ENCODE measurements around the gene OR2AE1.
"Not testable (repeated sequence)": the region's sequence is repeated elsewhere in the genome, so short reads cannot be mapped to it uniquely, and the experiment has no call there.

Gene OR2AE1, protein sequence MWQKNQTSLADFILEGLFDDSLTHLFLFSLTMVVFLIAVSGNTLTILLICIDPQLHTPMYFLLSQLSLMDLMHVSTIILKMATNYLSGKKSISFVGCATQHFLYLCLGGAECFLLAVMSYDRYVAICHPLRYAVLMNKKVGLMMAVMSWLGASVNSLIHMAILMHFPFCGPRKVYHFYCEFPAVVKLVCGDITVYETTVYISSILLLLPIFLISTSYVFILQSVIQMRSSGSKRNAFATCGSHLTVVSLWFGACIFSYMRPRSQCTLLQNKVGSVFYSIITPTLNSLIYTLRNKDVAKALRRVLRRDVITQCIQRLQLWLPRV

DNA sequence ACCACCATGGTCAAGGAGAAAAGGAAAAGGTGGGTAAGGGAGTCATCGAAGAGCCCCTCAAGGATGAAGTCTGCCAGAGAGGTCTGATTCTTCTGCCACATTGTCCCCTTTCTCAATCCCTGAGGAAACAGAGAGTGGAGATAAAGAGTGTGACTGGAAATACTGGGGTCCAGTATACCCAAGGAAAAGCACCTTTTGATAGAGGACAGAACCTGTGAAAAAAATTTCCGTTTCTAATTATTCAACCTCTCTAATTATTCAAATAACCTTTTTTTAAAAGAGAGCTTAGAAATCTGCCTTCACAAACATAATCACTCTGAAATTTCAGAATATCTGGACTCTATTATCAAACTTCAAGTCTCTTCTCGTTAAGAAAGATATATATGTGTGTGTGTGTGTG is at the start of gene OR2AE1:
OR2AE1 (minus strand) TSS at position 101 of the 400 bp plus-strand sequence; CDS start at position 101, 0 bp downstream.
- in situ Hi-C loops (cut with MboI; ENCODE audit: low sequenced_read_pairs): no loop called here

DNA sequence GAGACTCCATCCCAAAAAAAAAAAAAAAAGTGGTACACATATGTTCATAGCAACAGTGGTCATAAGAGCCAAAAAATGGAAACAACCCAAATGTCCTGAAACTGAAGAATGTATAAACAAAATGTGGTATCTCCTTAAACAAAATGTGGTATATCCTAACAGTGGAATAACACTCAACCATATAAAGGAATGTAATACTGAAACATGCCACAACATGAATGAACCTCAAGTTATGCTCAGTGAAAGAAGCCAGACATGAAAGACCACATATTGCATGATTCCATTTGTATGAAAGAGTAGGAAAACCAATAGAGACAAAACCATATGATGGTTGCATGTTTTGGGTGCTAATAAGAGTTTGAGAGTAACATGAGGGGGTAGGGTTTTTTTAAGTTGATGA is 49.5 kb upstream of the OR2AE1 start:
- in situ Hi-C loops (cut with MboI; ENCODE audit: low sequenced_read_pairs): no loop called here

DNA sequence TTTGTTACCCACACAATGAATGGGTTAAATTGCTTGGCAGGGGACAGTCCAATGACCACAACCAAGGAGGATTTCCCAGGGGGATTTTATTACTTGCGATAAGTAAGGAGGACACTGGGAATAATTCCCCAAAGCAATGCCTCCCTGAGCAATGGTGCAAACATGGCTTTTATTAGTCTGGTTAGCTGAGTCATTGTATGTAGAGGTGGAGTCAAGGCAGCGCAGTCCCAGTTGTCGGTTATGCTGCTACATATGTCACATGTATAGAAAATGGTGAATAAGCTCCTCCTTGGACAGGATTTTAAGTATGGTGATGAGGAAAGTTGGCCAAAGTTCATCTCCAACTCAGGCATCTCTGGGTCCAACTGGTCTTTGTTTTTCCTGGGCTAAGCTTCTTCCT is 46.4 kb upstream of the OR2AE1 start:
- in situ Hi-C loops (cut with MboI; ENCODE audit: low sequenced_read_pairs): no loop called here

DNA sequence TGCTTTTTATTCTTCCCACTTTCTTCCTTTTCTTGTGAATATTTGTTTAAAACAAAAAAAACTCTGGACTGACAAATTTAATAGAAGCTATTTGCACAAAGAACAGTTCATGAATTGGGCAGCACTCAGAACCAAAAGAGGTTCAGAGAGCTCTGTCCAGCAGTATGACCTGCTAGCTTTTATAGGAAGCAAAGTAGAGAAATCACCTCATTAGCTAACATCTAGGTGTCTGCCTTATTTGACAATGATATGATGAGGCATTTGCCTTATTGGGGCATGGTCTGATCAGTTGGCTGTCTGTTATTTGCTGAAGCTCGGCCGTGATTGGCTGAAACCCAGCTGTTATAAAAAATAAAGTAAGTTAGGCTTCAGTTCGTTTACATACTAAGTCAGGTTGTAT is 43.3 kb upstream of the OR2AE1 start:
- in situ Hi-C loops (cut with MboI; ENCODE audit: low sequenced_read_pairs): no loop called here

DNA sequence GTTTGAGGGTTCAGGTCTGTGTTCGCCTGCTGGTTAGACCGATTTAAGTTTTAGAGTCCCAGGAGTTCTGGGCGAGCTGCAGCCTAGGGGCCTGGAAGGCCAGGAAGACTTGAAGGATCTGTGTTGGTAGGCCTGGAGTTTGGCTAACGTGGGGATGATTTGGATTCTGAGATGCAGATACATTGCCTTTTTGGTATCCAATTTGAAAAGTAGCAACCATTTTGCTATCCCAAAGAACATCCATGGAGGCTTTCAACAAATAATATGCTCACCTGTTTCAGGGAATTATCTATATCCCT is 42.9 kb upstream of the OR2AE1 start:
- in situ Hi-C loops (cut with MboI; ENCODE audit: low sequenced_read_pairs): no loop called here

DNA sequence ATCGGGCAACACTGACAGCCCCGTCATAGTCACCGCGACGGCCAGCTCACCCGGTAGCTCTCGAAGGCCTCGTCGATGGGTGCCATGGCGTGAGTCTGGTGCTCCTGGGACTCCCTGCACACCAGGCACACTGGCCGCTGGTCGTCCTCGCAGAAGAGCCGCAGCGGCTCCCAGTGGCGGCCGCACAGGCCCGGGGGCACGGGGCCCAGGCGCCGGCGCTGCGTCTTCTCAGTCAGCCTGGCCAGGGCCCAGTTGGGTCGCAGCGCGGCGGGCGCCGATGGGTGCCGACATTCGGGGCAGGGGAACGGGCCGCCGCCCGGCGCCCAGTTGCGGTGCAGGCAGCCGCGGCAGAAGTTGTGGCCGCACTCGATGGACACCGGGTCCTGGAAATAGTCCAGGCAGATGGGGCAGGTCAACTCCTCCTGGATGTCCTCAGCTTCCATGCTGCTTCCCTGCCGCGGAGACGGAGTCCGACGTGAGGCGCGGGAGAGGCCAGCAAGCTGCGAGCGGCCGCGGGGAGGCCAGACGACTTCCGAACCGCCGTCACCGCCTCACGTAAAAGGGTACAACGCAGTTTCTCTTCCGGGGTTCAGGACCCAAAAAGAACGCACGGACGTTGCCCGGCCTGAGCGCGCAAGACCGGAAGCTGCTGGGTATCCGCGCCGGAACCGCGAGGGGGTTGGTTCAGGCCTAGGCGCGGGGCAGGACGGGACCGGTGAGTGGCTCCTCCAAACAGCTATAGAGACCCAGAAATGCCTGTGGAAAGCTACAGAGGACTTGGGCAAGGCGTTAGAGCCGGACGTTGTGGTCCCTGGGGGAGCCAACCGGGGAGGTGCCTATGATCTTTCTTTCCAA is 42.4 kb upstream of the OR2AE1 start, which contains the start of gene TRIM4:
TRIM4 (minus strand) TSS at position 572 of the 855 bp plus-strand sequence; CDS start at position 443, 129 bp downstream.
- in situ Hi-C loops (cut with MboI; ENCODE audit: low sequenced_read_pairs): no loop called here

DNA sequence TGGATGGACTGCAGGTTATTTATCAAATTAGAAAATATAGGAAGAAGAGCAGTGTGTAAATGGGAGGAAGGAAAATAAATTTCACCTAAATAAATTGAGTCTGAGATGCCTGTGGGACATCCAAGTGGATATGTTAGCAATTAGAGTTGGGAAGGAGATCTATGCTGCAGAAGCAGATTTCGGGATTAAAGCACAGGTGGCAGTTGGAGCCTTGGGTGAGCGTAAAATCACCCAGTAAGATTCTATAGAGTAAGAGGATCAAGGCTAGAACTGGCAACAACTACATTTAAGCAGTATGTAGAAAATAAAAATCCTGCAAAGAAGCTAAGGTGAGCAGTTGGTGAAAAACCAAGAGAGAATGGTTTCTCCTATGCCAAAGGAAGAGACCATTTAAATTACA is 34.1 kb upstream of the OR2AE1 start:
- in situ Hi-C loops (cut with MboI; ENCODE audit: low sequenced_read_pairs): no loop called here

DNA sequence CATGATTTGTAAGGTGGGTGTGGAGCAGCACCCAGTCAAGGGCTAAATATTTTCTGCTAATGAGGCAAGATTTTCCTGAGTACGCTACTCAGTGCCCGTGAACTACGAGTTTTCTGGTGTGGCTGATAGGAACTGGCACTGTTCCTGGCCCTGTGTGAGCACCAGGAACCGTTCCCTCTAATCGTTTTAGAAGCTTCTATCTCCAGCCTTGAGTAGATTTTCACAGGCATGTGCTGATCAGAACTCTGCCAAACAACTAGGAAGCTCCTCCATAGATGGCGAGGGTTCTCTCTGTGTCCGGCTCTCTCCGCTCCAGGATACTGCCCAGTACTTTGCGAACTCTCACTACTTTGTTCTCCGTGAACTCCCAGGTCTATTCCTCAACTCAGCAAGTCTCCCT is 24.7 kb upstream of the OR2AE1 start:
- in situ Hi-C loops (cut with MboI; ENCODE audit: low sequenced_read_pairs): no loop called here

DNA sequence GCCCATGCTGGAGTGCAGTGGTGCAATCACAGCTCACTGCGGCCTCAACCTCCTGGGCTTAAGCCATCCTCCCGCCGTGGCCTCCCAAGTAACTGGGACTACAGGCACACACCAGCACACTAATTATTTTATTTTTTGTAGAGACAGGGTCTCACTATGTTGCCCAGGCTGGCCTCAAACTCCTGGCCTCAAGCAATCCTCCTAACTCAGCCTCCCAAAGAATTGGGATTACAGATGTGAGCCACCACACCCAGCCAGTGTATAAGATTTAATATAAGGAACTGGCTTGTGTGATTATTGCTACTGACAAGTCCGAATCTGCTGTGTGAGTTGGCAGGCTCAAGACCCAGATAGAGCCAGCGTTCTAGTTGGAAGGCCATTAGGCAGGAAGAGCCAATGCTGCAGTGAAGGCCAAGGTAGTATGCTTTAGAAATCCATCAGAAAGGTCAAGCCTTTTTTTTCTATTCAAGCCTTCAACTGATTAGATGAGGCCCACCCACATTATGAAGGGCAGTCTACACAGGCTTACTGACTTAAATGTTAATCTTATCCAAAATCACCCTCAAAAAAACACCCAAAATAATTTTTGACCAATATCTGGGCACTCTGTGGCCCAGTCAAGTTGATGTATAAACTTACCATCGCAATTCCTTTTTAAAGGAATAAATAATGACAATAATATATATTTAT is 23.1 kb upstream of the OR2AE1 start:
- in situ Hi-C loops (cut with MboI; ENCODE audit: low sequenced_read_pairs): no loop called here

DNA sequence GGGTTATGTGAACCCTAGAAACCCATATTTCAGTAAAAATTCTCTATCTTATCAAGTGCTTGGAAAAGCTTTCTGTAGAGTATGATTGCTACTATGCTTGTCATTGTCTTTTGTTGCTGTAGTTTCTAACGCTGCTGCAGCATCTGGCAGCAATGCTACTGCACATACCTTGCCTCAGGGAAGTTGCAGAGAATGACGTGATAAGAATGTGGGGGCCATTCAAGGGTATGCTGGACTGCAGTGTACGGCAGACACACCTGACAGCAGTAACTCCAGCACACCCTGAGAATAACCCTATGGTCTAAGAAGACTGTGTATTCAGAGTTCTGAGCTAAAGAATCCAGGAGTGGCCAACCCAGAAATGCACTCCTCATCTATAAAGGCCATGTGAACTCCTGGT is 22.0 kb upstream of the OR2AE1 start:
- in situ Hi-C loops (cut with MboI; ENCODE audit: low sequenced_read_pairs): no loop called here

DNA sequence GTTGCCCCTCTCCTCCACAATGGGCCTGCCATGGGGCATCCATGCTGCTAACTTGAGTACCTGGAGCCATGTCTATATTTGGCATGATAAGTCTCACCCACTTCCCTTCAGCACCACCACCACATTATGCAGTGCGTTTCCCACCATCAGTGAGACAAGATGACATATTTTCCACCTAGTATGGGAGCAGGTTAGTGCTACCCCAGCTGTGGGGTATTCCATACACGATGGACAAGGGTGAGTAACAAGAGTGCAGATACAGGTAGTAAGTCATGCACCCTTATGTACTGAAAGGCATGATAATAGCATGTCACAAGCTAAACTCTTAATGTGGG is 21.2 kb upstream of the OR2AE1 start:
- in situ Hi-C loops (cut with MboI; ENCODE audit: low sequenced_read_pairs): no loop called here

DNA sequence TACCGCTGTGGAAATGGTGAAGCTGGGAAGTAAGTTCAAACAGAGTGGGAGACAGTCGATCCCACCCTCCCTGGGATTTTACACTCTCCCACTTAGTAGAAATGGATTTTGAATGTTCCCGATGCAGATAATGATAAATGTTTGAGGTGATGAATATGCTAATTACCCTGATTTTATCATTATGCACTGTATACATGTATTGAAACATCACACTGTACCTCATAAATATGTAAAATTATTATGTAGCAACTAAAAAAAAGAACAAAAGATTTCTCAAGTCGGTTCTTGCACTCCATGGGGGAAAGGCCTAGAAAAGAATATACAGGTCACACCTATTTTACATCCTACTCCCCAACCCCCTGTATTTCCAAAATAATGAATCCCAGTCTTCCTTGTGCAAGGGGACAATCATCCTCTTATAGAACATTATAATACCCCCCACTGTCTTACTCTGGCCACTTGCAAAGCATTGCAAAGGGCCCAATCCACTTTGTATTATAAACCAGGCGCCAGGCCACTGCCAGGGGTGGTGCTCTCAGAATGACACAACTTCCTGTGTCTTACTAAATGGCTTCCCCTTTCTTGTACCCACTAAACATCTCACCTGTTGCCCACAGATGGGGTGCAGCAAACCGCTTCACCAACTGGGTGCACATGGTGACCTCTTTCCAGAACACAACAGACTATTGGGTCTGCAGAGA is 20.6 kb upstream of the OR2AE1 start:
- in situ Hi-C loops (cut with MboI; ENCODE audit: low sequenced_read_pairs): no loop called here

DNA sequence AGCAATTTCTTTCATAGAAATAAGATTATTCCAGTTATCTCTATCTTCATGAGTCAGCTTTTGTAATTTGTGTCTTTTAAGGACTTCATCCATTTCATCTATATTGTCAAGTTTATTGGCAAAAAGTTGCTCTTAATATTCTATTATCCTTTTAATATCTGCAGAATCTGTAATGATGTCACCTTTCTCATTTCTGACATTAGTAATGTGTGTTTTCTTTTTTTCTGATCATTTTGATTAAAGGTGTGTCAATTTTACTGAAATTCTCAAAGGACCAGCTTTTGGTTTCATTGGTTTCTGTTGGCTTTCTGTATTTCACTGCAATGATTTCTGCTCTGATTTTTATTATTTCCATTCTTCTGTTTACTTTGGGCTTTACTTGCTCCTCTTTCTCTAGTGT is 17.9 kb upstream of the OR2AE1 start:
- in situ Hi-C loops (cut with MboI; ENCODE audit: low sequenced_read_pairs): no loop called here

DNA sequence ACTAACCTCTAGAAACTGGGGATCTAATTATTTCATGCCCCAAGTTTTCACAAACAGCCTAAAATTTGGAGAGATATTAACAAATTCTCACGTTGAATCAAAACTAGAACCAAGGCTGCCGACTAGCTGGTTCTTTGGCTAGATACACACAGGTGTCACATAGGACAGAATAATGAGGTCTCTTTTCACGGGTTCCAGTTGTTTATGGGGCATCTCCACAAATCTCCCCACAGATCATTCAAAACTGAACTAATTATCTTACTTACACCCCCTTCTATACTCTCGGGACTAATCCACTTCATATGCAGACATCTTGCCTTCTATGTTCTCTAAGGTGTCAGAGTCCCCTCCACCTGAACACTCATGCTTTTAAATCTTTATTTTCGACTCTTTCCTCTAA is 16.4 kb upstream of the OR2AE1 start:
- in situ Hi-C loops (cut with MboI; ENCODE audit: low sequenced_read_pairs): no loop called here

DNA sequence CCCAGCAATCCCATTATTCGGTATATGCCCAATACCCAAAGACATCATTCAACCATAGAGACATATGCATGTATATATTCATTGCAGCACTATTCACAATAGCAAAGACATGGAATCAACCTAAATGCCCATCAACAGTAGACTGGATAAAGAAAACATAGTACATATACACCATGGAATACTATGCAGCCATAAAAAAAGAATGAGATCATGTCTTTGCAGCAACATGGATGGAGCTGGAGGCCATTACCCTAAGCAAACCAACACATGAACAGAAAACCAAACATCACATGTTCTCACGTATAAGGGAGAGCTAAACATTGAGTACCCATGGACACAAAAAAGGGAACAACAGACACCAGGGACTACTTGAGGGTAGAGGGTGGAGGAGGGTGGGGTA is 13.5 kb upstream of the OR2AE1 start:
- in situ Hi-C loops (cut with MboI; ENCODE audit: low sequenced_read_pairs): not testable (repeated sequence)

DNA sequence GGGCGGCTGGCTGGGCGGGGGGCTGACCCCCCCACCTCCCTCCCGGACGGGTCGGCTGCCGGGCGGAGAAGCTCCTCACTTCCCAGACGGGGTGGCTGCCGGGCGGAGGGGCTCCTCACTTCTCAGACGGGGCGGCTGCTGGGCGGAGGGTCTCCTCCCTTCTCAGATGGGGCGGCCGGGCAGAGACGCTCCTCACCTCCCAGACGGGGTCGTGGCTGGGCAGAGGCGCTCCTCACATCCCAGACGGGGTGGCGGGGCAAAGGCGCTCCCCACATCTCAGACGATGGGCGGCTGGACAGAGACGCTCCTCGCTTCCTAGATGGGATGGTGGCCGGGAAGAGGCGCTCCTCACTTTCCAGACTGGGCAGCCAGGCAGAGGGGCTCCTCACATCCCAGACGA is 11.5 kb upstream of the OR2AE1 start:
- in situ Hi-C loops (cut with MboI; ENCODE audit: low sequenced_read_pairs): not testable (repeated sequence)

DNA sequence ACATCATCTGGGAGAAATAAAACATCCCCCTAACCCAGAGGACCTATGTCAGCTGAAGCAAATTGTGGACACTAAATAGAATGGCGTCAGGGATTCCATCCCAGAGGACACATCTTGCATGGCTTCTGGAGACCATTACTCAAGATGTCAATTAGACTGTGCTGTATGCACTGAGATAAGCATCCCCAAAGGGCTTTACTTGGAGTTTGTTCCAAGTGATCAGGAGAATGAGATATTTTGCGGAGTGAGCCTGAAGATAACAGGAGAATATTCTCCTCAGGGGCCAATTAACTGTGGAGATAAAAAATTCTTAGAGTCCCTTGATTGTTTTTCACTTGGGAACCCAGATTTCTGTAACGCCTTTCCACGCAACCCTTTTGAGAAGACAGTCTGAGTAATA is 4.5 kb upstream of the OR2AE1 start:
- in situ Hi-C loops (cut with MboI; ENCODE audit: low sequenced_read_pairs): no loop called here

DNA sequence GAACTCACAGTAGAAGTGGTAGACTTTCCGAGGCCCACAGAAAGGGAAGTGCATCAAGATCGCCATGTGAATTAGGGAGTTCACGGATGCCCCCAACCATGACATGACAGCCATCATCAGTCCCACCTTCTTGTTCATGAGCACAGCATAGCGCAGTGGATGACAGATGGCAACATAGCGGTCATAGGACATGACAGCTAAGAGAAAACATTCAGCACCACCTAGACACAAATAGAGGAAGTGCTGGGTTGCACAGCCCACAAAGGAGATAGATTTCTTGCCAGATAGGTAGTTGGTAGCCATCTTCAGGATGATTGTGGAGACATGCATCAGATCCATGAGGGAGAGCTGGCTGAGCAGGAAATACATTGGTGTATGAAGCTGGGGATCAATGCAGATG is 342 bp downstream of the OR2AE1 start:
- in situ Hi-C loops (cut with MboI; ENCODE audit: low sequenced_read_pairs): no loop called here

DNA sequence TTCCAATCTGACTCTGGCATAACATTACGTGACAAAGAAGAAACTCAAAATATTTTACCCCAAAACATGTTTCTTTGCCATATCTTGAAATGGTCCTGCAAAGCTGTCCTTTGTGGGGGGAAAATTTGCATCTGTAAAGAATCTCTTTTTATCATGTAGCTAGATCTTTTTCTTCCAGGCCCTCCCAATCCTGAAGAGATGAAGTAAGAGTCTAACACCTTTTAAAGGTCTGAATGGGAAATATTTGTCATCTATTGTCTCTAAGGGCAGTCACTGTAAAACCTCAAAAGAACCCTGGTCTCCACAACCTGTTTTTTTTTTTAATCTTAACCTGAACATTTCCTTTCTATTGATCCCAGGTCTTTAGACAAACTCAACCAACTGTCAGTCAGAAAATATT is 8.6 kb downstream of the OR2AE1 start:
- in situ Hi-C loops (cut with MboI; ENCODE audit: low sequenced_read_pairs): no loop called here

DNA sequence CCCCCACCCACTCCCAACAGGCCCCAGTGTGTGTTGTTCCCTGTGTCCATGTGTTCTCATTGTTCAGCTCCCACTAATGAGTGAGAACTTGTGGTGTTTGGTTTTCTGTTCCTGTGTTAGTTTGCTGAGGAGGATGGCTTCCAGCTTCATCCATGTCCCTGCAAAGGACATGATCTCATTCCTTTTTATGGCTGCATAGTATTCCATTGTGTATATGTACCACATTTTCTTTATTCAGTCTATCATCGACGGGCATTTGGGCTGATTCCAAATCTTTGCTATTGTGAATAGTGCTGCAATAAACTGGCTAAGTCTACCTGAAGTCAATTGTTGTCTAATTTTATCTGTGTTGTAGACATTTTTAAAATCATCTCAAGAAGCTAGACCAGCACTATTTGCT is 9.4 kb downstream of the OR2AE1 start:
- in situ Hi-C loops (cut with MboI; ENCODE audit: low sequenced_read_pairs): not testable (repeated sequence)

DNA sequence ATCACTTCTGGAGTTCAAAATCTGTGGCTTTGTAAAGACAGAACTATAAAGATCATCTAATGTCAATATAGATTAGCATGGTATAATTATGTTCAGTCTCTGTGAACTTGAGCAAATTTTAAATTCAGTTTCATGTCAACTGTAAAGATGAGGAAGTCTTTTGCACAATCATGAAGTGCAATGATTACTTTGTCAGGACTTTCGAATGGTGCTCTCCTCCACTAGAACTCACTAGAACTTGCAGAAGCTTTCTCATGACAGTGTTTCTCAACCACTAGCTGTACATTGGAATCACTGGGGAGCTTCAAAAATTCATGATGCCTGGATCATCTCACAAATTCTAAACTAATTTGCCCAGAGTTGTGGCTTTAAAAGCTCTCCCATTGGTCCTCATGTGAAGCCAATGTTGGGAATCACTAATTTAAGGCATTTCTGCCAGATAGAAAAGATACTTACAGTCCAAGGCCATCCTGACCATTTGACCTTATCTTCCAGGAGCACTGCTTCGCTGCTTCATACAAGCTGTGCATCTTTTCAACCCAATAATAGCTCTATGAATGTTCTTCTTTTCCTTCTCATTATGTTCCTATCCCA is 12.9 kb downstream of the OR2AE1 start:
- in situ Hi-C loops (cut with MboI; ENCODE audit: low sequenced_read_pairs): no loop called here
